GM19468 (cell line): Measurements from ENCODE around the gene CADM3.

Experiments used
- ATAC-seq: cut with Tn5 transposase; IDR thresholded peaks from one replicate; pipeline ENCODE4 v1.9.1; 2021; ENCODE audit warnings: mild to moderate bottlenecking, moderate library complexity, moderate number of reproducible peaks; ENCODE audit not compliant: unreplicated experiment; ENCODE audit errors: extremely low read depth

Gene CADM3

GRCh38 chr1:159172614-159173291, 1.3 kb downstream of the CADM3 start:
- ATAC-seq: no peak

GRCh38 chr1:159173320-159173719, 1.9 kb downstream of the CADM3 start:
- no peak for ATAC-seq

- no peak for ATAC-seq
Measured at GRCh38 chr1:159175571-159175970, 4.2 kb downstream of the CADM3 start.

DNA sequence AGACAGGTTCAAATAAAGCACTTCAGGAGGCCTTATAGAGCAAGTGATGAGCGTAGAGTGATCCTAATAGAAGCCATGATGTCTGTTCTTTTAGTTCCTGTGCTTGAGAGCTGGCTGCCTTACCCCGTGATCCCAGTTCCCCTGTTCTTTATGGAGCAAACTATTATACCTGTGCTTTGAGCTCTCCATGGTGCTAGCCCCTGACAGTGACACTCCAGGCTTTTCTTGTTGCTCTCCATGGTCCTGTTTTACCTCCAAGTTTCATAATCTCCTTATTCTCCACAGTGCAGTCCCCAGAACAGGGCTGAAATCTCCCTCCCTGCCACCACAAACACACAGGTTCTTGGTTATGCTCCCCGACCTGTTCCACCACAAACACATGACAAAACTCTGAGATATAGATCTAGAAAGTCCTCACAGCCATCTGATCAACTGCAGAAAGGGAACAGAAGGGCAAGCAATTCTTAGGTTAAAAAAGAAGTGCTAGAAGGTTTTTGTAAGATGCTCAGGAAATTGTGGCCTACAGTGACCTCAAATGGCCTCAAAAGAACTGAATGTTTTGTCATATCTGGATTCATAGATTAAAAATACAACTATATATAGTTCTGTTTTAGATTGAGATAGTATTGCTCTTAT, 6.0 kb downstream of the CADM3 start:
- no peak for ATAC-seq

- ATAC-seq: no peak
Measured at GRCh38 chr1:159179906-159180305, 8.5 kb downstream of the CADM3 start.

GRCh38 chr1:159180516-159180915, 9.1 kb downstream of the CADM3 start:
- ATAC-seq: no peak

DNA sequence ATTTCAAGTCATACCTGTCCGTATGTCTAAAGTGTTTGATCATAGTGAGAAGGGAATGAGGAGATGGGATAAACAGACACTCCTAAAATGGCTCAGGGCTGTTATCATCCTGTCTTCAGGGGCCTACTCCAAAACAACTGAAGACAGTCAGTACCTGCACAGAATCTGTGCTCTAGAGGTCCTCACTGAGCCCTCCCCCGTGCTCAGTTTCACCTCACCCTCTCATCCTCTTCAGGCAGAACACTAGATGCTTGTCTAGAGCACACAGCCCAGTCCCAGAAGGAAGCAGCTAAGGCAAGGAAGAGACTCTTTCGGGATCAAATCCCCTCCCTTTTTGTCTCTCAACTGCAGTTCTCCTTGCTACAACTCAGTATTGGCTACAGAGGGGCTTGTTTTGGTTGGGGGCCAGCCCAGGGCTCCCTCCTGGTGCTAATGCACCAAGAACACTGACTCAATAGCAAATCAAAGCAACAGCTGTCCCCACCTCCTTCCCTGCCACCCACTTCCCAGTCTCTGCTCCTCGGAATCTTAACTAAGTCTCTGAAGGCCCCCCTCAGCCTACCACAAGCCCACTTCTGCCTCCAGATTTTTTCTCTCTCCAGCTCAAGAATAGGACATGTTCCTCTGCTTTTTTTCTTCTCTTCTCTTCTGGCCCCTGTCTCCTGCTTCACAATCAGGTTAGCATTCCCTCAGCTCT, 10.1 kb downstream of the CADM3 start:
- ATAC-seq: no peak

- no peak for ATAC-seq
Measured at GRCh38 chr1:159184201-159184600, 12.8 kb downstream of the CADM3 start.

- ATAC-seq: no peak
Measured at GRCh38 chr1:159185121-159185520, 13.7 kb downstream of the CADM3 start.

DNA sequence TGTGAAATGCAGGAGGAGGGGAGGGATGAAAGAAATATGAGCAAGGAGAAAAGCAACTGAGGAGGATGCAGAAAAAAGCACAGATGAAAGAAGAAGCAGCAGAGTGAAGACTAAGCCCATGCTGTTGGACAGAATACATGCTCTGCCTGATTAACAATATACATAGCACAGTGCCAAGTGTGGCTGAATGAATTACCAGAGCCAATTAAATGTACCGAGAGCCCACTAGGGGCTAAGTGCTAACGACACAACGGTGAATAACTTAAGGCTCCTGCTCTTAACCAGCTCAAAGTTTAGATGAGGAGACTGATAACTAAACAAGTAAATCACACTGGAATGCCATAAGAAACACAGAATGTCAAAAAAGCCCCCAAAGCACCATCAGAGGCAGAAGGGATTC, 15.6 kb downstream of the CADM3 start:
- no peak for ATAC-seq

GRCh38 chr1:159187647-159188374, 16.4 kb downstream of the CADM3 start:
- no peak for ATAC-seq

GRCh38 chr1:159188375-159188788, 17.0 kb downstream of the CADM3 start:
- no peak for ATAC-seq

DNA sequence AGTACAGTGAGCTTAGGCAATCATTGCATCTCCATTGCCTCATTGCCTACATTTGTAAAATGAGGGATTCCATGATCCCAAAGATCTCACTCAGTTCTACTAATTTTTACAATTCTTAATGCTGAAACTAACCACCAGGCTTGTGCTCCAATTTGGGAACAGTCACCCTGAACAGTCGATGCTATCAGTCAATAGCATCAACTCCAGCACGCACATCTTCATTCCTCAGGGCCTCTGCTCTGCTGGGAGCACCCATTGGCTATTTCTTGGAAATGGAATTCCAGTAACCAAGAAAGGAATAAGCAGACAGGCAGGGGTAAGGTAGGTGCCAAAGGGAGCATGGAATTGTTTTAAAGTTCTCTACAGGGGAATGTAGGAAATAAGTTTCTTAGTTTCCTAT, 19.0 kb downstream of the CADM3 start:
- ATAC-seq: no peak

DNA sequence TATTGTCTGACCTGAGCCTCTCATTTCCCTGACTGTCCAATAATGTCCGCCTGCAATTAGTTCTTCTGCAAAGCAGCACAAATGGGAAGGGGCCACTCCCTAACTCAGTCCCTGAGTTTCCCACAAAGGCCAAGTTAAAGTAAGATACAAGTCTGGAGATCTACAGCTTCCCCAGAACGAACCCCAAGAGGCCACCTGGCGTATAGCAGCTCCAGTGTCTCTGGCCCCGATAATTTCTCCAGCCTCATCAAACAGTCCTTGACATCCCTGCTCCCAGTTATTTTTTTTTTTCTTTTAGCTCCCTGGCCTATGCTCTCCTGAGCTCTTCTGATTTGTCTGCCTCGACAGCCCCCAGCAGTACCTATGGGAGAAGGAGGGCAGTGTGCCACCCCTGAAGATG, 25.1 kb downstream of the CADM3 start:
- ATAC-seq: no peak

GRCh38 chr1:159197561-159198557, 26.4 kb downstream of the CADM3 start:
- ATAC-seq: no peak

- no peak for ATAC-seq
Measured at GRCh38 chr1:159199901-159200300, 28.5 kb downstream of the CADM3 start.

DNA sequence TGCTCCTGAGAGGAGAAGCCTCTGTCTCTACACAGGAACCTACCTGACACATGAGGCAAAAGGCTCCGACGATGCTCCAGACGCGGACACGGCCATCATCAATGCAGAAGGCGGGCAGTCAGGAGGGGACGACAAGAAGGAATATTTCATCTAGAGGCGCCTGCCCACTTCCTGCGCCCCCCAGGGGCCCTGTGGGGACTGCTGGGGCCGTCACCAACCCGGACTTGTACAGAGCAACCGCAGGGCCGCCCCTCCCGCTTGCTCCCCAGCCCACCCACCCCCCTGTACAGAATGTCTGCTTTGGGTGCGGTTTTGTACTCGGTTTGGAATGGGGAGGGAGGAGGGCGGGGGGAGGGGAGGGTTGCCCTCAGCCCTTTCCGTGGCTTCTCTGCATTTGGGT, 29.4 kb downstream of the CADM3 start:
- no peak for ATAC-seq

DNA sequence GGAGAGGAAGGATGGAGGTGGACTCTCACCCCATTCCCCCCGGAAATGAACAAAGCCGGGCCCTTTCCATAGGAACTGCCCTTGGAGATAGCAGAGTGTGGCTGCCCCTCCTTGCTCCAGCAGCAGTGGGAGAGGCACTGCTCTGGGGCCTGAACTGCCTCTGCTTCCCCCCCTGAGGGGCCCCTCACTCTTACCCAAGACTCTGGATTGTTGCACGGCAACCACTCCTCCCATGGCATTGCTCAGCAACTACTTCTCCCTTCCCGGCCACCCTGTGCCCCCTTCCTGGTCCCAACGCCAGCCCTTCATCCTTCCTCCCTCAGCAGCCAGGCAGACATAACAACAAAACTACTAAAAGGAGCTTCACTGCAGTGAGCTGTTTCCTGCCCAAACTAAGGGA, 30.2 kb downstream of the CADM3 start:
- ATAC-seq: no peak

- no peak for ATAC-seq
Measured at GRCh38 chr1:159203610-159204009, 32.2 kb downstream of the CADM3 start.
